ENCODE data around the gene TRIM7.

DNA sequence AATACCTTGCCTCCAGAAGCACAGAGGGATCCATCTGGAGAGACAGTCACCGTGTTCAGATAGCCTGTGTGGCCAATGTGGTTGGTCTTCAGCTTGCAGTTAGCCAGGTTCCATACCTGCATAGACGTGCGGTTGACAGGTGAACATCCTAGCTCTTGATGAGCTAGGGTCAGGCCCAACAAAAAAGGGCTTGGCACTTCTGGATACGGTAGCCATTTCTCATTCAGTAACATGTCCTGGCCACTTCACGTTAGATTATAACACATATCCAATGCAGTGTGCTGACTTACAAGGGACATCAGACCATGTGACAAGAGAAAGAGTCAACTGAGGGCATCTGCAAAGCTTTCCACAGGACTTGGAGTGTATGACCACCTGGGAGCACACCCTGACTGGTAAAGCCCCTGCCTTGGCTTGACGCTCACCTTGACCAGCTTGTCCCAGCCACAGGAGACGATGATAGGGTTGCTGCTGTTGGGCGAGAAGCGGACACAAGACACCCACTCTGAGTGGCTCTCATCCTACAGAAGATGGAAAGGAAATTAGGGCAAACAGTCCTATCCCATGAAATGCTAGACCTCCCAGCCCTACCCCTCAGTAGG, 34.2 kb upstream of the TRIM7 start:
- TF ChIP-seq, protein P1, sequence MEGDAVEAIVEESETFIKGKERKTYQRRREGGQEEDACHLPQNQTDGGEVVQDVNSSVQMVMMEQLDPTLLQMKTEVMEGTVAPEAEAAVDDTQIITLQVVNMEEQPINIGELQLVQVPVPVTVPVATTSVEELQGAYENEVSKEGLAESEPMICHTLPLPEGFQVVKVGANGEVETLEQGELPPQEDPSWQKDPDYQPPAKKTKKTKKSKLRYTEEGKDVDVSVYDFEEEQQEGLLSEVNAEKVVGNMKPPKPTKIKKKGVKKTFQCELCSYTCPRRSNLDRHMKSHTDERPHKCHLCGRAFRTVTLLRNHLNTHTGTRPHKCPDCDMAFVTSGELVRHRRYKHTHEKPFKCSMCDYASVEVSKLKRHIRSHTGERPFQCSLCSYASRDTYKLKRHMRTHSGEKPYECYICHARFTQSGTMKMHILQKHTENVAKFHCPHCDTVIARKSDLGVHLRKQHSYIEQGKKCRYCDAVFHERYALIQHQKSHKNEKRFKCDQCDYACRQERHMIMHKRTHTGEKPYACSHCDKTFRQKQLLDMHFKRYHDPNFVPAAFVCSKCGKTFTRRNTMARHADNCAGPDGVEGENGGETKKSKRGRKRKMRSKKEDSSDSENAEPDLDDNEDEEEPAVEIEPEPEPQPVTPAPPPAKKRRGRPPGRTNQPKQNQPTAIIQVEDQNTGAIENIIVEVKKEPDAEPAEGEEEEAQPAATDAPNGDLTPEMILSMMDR (IDR thresholded peaks at IDR 0.05), result no peak
- TF ChIP-seq POLR2A (IDR thresholded peaks at IDR 0.05), result no peak

All from Peyer's patch (tissue), 4 donors.